GM21619 (cell line): ENCODE measurements around the gene HBP1.
"Not testable (repeated sequence)": the region's sequence is repeated elsewhere in the genome, so short reads cannot be mapped to it uniquely, and the experiment has no call there.

Experiments used
- ATAC-seq: cut with Tn5 transposase; IDR thresholded peaks from one replicate; pipeline ENCODE4 v1.9.1; 2021; ENCODE audit not compliant: unreplicated experiment

The HBP1 gene

DNA sequence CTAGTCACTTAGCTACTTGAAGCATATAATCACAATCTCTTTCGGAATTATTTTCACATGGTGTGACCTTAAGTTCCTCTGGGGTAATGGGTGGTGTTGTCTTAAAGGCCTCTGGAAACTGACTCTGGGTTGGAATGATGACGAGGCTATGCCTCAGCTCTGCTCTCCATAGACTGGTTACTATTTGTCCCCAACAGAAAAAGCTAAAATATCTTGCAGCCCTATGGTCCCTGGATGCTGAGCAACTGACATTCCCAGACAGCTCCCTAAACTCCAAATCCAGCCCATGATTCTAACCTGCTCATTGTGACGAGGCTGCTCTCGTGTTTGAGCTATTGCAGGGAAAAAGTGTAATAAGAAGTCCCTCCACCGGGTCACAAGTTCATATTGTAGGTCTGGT is 51.6 kb downstream of the HBP1 start:
- ATAC-seq = no peak

DNA sequence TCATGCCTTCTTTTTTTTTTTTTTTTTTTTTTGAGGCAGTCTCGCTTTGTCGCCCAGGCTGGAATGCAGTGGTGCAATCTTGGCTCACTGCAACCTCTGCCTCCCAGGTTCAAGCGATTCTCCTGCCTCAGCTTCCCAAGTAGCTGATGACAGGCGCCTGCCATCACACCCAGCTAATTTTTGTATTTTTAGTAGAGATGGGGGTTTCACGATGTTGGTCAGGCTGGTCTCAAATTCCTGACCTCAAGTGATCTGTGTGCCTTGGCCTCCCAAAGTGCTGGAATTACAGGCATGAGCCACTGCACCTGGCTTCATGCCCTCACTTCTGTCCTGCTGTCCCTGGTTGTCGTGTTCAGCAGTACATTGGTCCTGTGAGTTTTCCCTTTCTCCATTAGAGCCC is 52.0 kb downstream of the HBP1 start:
- ATAC-seq = not testable (repeated sequence)

DNA sequence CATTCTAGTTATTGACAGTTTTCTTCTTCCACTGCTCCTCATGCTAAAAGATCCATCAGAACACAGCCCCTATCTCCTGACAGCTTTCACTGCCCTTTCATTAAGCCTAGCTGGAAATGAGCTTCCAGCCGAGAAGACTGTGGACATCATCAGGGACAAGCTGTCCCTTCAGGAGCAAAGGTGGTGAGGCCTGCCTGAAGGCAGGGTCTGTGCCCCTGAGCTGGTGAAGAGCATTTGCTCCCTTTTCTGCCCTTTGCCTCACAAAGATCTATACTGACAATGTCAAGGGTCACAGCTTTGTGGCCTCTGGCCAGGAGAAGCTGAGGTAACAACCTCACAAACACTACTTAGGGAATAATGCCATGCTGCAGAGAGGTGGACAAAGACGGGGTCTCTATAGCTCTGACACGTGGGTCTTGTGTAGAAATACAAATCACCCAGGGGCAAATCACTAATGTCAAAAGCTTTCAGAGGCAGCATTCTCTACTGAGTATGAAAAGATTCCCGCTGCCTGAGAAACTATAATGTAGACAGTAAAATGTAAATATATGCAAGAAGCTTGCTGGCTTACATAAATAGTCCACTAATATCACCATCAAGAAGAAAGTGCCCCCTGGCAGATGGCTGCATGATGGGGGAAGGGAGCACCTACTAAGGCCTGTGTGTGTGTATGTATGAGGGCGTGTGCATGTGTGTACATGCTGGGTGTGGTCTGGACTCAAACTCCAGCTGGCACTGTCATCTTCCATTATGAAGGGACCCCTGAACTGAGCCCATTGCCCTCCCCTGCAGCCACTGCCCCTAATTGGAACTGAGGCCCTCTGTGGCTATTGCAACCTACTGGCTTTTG is 55.8 kb downstream of the HBP1 start:
- no peak for ATAC-seq

DNA sequence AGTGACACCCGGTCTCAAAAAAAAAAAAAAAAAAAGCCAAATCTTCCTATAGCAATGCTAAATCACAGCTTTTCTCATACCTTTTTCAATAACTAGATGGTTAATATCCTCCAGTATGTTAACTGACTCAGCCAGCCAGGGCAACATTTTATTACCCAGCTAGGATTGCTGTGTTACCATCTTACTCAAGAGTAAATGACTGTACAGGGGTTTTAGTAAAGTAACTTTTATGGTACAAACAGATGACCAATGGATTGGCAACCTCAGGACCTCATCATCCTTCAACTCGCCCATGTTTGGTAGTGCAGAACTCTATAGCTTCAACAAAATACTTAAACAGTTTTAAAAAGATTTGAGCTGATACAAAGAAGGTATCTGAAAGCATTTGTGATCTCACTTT is 59.5 kb downstream of the HBP1 start:
- ATAC-seq = no peak

DNA sequence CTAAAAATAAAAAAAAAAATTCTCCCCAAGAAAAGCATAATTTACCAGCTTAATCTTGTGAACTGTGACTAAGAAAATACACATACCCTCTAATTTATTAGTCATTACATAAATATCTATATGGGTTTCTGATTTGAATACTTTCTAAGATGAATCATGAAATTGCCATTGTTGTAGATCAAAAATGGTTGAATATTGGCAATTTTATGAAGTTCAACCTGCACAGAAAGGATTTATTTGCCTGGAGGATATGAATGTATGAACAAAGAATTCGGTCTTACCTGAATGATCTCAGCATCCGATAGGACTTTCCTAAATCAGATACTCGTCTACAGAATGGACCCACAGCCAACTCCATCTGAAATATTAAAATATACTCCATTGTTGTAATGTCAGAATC is 61.5 kb downstream of the HBP1 start:
- no peak for ATAC-seq

DNA sequence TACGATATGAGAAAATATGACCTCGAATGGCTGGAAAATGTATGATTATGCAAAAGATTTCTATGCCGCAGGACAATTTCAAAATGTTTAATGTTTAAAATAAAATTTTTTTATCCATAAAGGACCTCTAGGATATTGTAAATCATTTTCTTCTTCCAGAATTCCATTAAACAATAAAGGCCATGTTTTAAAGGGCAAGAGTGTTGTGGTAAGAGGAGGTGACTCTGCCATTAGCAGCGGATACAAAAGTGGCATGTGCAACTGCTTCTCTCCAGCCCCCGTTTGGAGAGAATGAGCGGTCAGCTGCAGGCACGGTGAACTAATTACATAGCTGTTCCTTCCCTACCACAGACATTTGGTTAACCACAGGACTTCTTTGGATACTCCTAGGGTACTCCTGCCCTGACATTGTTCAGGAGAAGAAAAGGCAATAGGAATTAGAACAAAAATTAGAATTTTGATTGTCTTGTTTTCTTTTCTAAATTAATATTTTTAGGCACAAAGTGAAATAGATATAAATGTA is 63.8 kb downstream of the HBP1 start:
- ATAC-seq = no peak

DNA sequence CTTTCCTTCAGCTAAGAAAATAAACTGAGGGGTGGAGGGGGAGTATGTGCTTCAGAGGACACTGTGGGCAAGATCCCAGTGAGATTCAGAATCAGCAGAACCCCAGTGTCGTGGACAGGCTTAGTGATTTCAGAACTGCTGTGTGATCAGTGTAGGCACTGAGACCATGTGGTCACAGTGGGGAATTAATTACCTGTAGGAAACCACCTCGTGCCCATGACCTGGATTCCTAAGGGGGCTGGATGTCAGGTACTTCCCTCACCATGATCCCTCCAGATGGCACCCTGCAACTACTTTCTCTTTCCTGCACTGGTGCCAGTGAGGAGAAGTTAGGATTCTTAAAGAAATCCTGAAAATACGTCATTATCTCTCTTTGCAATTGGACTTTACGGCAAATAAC is 64.4 kb downstream of the HBP1 start:
- no peak for ATAC-seq

DNA sequence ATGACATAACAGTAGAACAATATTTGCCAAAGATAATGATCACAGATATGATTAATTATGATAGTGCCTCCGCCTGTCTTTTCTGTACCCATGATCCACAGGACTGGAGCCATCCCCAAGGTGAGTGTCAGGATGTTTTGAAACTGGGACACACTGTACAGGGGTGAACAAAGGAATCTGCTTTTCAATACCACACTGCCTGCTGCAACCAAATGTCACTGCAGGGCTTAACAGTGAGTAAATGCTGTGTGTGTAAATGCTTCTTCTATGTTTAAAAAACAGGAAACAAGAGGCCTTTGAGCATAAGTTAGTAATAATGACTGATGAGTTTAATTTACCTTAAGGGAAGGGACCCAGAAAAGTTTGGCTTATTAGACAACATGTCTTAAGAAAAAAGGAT is 65.2 kb downstream of the HBP1 start:
- no peak for ATAC-seq

DNA sequence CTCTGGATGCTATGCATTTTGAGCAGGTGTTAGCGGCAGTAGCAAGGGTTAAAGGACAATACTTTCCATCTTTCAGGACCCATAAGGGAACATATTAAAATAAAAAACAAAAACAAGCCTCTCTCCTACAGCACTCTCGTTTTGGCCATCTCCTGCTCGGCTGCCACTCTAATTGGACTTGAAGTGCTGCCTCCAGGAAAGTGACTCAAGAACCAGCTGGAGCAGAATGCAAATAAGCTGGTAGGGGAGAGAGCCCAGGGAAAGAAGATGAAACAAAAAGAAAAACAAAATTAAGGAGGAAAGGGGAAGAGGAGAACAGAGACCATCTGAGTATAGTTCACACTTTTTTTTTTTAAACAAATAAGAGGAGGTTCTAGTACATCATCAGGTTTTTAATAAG is 65.6 kb downstream of the HBP1 start:
- ATAC-seq = no peak

DNA sequence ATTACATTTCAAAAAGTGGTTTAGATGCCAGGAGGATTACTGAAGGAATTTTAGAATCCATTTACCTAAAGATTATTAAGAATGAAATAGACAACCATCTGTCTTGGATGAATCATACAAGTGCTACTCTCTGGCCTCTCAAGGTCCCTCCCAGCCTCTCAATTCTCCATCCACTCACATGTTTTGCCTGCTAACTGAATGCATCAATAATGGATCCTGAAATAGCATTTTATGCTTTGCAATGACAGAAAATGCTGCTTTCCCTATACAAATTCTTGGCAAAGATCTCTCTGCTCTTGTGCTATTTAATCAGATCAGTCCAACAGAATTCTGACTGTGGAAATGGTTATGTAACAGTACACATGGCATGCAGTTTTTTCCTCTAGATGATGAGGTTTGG is 68.1 kb downstream of the HBP1 start:
- ATAC-seq = no peak

DNA sequence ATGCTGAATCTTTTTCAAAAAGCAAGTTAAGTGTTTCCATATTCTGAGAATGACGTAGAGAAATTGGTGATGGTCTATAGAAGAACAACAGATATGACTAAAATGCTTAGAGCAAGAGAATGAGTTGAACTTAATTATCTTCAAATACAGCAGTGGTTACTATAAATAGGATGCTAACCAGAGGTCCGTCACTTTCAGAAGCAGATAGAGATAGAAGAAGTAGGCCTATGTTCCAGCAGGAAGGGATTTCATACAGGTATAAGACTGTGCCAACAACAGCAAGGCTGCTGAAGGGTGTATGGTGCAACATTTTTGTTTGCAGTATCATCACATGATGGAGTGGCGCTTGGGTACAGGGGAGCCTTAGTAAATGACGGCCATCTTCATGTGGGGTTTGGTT is 68.6 kb downstream of the HBP1 start:
- ATAC-seq = no peak

DNA sequence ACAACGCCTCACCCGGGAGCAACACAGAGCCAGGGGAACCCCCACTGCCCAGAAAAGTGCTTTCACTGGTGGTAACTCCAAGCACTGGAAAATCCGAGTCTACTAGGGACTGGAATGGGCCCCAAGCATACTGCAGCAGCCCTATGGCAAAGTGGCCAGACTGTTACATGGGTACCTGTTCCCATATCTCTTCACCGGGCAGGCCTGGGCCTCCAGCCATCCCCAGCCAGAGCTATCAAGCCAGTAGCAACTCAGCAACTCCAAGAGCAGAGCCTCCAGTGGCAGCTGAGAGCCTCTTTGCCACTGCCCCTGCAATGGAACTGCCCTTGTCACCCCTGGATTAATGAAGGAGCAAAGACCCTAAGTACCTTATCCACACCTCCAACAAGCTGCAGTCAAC is 73.5 kb downstream of the HBP1 start:
- ATAC-seq = no peak

DNA sequence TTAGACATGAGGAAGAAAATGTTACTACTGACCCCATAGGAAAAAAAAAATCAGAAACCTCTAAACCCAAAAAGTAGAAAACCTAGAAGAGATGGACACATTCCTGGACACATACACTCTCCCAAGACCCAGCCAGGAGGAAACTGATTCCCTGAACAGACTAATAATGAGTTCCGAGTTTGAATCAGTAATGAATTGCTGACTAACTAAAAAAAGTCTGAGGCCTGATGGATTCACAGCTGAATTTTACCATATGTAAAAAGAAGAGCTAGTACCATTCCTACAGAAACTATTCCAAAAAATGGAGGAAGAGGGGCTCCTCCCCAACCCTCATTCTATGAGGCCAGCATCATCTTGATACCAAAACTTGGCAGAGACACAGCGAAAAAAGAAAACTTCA is 75.8 kb downstream of the HBP1 start:
- ATAC-seq = no peak

DNA sequence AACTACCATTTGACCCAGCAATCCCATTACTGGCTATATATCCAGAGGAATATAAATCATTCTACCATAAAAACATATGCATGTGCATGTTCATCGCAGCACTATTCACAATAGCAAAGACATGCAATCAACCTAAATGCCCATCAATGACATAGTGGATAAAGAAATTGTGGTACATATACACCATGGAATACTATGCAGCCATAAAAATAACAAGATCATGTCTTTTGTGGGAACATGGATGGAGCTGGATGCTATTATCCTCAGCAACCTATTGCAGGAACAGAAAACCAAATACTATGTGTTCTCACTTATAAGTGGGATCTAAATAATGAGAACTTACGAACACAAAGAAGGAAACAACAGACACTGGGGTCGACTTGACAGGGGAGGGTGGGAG is 78.0 kb downstream of the HBP1 start:
- ATAC-seq = not testable (repeated sequence)

DNA sequence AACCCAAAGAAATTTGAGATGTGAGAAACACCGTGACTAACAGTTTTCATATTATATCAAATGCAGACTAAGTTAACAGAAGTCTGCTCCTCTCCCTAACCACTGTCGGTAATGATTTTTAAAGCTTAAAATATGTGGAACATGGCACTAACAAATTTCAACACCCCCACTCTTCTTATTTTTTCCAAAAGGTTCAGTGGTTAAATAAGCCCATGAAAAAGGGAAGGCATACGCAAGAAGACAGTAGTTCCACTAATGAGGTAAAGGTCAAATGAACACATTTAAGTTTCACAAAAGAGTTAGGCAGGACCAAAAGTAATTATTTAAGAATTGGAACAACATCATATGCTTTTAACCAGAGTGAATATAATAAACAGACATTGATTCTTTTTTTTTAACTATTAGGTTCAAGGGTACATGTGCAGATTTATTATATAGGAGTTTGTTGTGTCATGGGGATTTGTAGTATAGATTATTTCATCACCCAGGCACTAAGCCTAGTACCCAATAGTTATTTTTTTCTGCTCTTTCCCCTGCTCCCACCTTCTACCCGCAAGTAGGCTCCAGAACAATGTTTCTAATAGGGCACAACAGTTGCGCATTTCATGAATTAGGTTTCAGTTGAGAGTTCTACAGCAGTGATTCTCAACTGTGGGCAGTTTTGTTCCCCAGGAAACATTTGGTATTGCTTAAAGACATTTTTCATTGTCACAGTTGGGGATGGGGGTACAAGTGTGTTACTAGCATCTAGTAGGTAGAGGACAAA is 79.9 kb downstream of the HBP1 start:
- no peak for ATAC-seq

DNA sequence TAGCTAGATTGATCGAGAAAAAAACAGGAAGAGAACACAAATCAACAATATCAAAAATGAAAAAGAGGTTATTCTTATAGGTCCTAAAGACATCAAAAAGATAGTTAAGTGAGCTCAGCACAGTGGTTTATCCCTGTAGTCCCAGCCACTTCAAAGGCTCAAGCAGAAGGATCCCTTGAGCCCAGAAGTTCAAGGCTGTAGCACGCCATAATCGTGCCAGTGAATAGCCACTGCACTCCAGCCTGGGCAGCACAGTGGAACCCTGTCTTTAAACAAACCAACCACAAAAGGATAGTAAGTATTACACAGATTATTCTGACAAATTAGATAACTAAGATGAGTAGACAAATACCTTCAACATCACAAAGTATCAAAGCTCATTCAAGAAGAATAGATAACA is 83.2 kb downstream of the HBP1 start:
- no peak for ATAC-seq
